ENCODE data around the gene PRKAR1B.

Gene PRKAR1B

DNA sequence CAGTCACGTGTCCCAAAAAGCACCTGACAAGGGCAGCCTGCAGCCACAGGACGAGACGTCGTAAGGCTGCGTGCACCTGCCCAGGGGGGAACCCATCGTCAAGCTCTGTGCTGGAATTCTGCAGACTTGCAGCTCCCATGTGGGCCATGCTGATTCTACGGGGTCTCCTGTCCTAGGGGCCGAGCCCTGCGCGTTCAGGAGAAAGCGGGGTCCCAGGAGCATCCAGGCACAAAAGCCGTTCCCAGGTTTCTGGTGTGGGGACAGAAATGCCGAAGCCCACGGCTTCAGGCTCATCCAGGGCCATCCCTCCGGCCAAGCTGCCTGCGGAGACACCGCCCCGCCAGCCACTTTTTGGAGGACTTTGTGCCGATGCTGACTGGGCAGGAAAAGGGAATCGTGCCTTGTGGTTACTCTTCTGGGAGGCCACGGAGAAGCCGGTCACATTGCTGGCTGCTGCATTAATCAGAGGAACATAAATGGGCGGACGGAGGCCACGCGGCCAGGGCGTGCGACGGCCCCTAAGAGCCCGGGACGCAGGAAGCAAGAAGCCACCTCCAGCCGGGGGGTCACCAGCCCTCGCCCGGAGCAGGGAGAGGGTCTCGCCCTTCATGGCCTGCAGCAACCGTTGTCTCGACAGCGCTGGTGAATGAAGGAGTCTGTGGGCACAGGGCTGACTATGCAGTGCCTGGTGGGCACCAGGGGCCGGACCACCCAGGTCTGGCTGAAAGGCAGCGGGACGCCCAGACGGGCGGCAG is 144.8 kb downstream of the PRKAR1B start:
- no peak for DNase-seq (ENCODE audit: low read depth in 2 of 2)
- TF ChIP-seq, protein P1, sequence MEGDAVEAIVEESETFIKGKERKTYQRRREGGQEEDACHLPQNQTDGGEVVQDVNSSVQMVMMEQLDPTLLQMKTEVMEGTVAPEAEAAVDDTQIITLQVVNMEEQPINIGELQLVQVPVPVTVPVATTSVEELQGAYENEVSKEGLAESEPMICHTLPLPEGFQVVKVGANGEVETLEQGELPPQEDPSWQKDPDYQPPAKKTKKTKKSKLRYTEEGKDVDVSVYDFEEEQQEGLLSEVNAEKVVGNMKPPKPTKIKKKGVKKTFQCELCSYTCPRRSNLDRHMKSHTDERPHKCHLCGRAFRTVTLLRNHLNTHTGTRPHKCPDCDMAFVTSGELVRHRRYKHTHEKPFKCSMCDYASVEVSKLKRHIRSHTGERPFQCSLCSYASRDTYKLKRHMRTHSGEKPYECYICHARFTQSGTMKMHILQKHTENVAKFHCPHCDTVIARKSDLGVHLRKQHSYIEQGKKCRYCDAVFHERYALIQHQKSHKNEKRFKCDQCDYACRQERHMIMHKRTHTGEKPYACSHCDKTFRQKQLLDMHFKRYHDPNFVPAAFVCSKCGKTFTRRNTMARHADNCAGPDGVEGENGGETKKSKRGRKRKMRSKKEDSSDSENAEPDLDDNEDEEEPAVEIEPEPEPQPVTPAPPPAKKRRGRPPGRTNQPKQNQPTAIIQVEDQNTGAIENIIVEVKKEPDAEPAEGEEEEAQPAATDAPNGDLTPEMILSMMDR (IDR thresholded peaks at IDR 0.05; ENCODE audit: low read depth, low read length) = no peak

GRCh38 chr7:578386-578785 is 148.7 kb downstream of the PRKAR1B start:
- DNase-seq (ENCODE audit: low read depth in 2 of 2) = no peak

More for the DNA sequence above, 144.8 kb downstream of the PRKAR1B start:
- no peak overlapping the region for H3K4me3 ChIP-seq (replicated peaks in 1 of 2; ENCODE audit: low read depth in 2 of 2, low read length in 2 of 2)

DNA sequence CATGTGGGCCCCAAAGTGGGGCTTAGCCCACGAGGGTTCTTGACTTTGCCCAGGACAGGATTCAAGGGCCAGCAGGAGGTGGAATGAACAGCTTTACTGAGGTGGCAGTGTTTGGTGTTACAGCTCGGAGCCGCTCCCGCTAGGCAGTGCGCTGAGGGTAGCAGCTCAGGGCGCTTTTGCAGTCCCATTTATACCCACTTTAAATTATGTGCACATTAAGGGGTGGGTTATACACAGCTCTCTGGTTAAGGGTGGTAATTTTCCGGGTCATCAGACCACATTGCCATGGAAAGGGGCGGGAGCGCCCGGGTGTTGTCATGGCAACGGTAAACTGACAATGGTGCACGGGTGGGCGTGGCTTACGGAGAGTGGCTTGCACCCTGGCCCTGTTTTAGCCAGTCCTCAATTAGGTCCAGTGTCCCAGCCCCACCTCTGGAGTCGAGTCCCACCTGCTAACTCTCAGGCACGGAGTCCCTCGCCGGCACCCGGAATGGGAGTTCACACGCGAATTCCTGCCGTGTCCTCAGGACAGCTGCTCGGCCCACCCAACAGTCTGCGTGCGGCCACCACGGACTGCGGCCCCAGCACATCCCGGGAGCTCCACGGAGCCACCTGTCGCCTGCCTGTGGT is 149.2 kb downstream of the PRKAR1B start:
- no peak overlapping the region for H3K4me3 ChIP-seq (replicated peaks in 1 of 2; ENCODE audit: low read depth in 2 of 2, low read length in 2 of 2)
- TF ChIP-seq, protein P1 (IDR thresholded peaks at IDR 0.05; ENCODE audit: low read depth, low read length) = no peak
- DNase-seq (ENCODE audit: low read depth in 2 of 2) = no peak

More at GRCh38 chr7:578386-578785, 148.7 kb downstream of the PRKAR1B start:
- H3K4me3 ChIP-seq (replicated peaks in 1 of 2; ENCODE audit: low read depth in 2 of 2, low read length in 2 of 2) = no peak overlapping the region
- TF ChIP-seq, protein P1 (IDR thresholded peaks at IDR 0.05; ENCODE audit: low read depth, low read length) = no peak

GRCh38 chr7:577278-577665 is 149.8 kb downstream of the PRKAR1B start:
- H3K4me3 ChIP-seq (replicated peaks in 1 of 2; ENCODE audit: low read depth in 2 of 2, low read length in 2 of 2) = no peak overlapping the region
- TF ChIP-seq, protein P1 (IDR thresholded peaks at IDR 0.05; ENCODE audit: low read depth, low read length) = no peak
- no peak for DNase-seq (ENCODE audit: low read depth in 2 of 2)

DNA sequence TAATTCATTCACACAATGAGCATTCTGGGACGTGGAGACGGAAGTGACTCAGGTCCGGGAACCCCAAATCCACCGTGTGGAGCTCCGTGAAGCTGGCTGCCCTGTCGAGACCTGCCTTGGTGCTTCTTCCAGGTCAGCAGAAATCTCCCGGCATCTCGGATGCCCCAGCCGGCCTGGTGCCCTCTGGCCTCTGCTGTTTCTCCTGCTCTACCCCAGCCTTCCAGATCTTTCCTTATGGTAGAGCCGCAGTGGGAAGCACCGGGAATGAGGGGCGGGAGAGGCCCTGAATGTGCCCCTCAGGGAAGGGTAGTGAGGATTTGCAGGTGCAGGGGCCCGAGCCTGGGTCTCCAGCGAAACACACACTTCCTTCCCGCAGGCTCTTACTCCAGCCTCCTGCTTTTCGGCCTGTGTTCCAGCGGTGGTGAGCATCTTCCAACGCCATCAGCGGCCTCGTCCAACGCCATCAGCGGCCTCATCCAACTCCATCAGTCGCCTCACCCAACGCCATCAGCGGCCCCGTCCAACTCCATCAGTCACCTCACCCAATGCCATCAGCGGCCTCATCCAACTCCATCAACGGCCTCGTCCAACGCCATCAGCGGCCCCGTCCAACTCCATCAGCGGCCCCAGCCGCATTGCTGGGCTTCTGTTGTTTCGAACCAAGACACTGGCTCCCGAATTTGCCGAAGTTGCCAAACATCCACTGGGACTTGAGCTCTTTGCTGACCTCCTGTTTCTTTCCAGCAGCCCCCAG is 150.4 kb downstream of the PRKAR1B start:
- no peak for DNase-seq (ENCODE audit: low read depth in 2 of 2)
- H3K4me3 ChIP-seq (replicated peaks in 1 of 2; ENCODE audit: low read depth in 2 of 2, low read length in 2 of 2) = no peak overlapping the region
- TF ChIP-seq, protein P1 (IDR thresholded peaks at IDR 0.05; ENCODE audit: low read depth, low read length) = no peak

DNA sequence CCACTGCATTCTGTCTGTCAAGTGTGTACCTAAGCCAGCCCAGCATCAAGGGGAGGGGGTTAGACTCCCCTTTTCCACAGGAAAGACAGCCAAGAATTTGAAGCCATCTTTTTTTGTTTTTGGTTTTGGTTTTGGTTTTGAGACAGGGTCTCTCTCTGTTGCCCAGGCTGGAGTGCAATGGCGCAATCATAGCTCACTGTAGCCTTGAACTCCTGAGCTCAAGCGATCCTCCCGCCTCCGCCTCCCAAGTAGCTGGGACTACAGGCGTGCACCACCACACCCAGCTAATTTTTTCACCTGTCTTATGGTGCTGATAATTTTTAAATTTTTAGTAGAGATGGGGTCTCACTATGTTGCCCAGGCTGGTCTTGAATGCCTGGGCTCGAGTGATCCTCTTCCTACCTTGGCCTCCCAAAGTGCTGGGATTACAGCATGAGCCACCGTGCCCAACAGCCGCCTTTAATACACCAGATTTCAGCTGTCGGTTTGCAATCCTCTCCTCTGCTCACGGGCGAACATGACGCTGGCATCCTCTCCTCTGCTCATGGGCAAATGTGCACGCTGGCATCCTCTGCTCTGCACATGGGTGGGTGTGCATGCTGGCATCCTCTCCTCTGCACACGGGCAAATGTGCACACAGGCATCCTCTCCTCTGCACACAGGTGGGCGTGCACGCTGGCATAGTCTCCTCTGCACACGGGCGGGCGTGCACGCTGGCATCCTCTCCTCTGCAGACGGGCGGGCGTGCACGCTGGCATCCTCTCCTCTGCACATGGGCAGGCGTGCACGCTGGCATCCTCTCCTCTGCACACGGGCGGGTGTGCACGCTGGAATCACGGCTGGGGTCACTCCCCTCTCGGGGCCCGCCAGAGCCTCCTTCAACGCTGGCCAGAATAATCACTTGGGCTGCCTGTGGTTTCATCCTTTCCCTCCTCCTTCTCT is 151.4 kb downstream of the PRKAR1B start:
- no peak overlapping the region for H3K4me3 ChIP-seq (replicated peaks in 1 of 2; ENCODE audit: low read depth in 2 of 2, low read length in 2 of 2)
- TF ChIP-seq, protein P1 (IDR thresholded peaks at IDR 0.05; ENCODE audit: low read depth, low read length) = no peak
- no peak for DNase-seq (ENCODE audit: low read depth in 2 of 2)
